NOMO-1 (cell line): ENCODE results near the gene RNF39.
"Not testable (repeated sequence)": the region's sequence is repeated elsewhere in the genome, so short reads cannot be mapped to it uniquely, and the experiment has no call there.

Source experiments
- DNase-seq, 2 experiments: peaks; one replicate each; lab custom pipeline; 2025; ENCODE audit not compliant: unreplicated experiment in 2 of 2; lab: John Stamatoyannopoulos, UW

RNF39 gene

GRCh38 chr6:30075094-30075789, at the start of gene RNF39:
TSS of gene RNF39 (minus strand) at chr6:30075769. CDS start at chr6:30075585, 184 bp downstream.
- DNase-seq, result no peak

GRCh38 chr6:30122515-30122914, 46.9 kb upstream of the RNF39 start:
- peak; percentile 22 to 69 for DNase-seq

- DNase-seq, result no peak
Measured at GRCh38 chr6:30121446-30122366, 46.1 kb upstream of the RNF39 start.

- not testable (repeated sequence) for DNase-seq
Measured at GRCh38 chr6:30118691-30119090, 43.1 kb upstream of the RNF39 start.

- DNase-seq, result no peak
Measured at GRCh38 chr6:30116724-30117123, 41.2 kb upstream of the RNF39 start.

- DNase-seq, result no peak
Measured at GRCh38 chr6:30113841-30114240, 38.3 kb upstream of the RNF39 start.

- DNase-seq, result no peak
Measured at GRCh38 chr6:30113003-30113759, 37.6 kb upstream of the RNF39 start, which contains the start of gene TRIM31. TSS of gene TRIM31 (minus strand) at chr6:30113090. CDS start at chr6:30112805, 285 bp downstream.

- DNase-seq, result no peak
Measured at GRCh38 chr6:30112402-30112994, 36.9 kb upstream of the RNF39 start.

GRCh38 chr6:30111266-30111856, 35.8 kb upstream of the RNF39 start:
- no peak for DNase-seq

GRCh38 chr6:30104661-30105060, 29.1 kb upstream of the RNF39 start:
- DNase-seq, result no peak

- DNase-seq, result no peak
Measured at GRCh38 chr6:30103872-30104179, 28.3 kb upstream of the RNF39 start.

- peak; percentile 70 to 81 for DNase-seq
Measured at GRCh38 chr6:30102970-30103871, 27.7 kb upstream of the RNF39 start.

- no peak for DNase-seq
Measured at GRCh38 chr6:30102414-30102969, 26.9 kb upstream of the RNF39 start.

- peak; percentile 61 to 68 for DNase-seq
Measured at GRCh38 chr6:30101444-30102413, 26.2 kb upstream of the RNF39 start.

GRCh38 chr6:30100585-30101443, 25.2 kb upstream of the RNF39 start:
- no peak for DNase-seq

GRCh38 chr6:30100154-30100553, 24.6 kb upstream of the RNF39 start:
- no peak for DNase-seq
